ENCODE data around the gene RPL6. TPM values are rescaled to one million over a fixed set of nuclear protein-coding genes. Genes with fewer than 3 reads are reported as not detected.

RPL6 gene
- total and polyA plus RNA-seq, 9 of the 15 experiments (the other 6 are each of a cell fraction or from before 2014, with no cell fraction given), result 1,519 to 3,103 (median 2,396) TPM

- no peak for TF ChIP-seq PRDM10 (IDR thresholded peaks at IDR 0.05; ENCODE audit: partially characterized antibody)
- TF ChIP-seq ARHGAP35 (IDR thresholded peaks at IDR 0.05; ENCODE audit: partially characterized antibody), result peak; percentile 23
- TF ChIP-seq, protein P1, sequence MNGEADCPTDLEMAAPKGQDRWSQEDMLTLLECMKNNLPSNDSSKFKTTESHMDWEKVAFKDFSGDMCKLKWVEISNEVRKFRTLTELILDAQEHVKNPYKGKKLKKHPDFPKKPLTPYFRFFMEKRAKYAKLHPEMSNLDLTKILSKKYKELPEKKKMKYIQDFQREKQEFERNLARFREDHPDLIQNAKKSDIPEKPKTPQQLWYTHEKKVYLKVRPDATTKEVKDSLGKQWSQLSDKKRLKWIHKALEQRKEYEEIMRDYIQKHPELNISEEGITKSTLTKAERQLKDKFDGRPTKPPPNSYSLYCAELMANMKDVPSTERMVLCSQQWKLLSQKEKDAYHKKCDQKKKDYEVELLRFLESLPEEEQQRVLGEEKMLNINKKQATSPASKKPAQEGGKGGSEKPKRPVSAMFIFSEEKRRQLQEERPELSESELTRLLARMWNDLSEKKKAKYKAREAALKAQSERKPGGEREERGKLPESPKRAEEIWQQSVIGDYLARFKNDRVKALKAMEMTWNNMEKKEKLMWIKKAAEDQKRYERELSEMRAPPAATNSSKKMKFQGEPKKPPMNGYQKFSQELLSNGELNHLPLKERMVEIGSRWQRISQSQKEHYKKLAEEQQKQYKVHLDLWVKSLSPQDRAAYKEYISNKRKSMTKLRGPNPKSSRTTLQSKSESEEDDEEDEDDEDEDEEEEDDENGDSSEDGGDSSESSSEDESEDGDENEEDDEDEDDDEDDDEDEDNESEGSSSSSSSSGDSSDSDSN (IDR thresholded peaks at IDR 0.05; ENCODE audit: borderline replicate concordance in 1 of 2, low read depth in 2 of 2, low read length in 2 of 2), result 0 out of 4 replicates have a peak, but pooled peaks of 1 of the 2 experiments have one; percentile 31
- TF ChIP-seq SMAD2 (IDR thresholded peaks at IDR 0.05; ENCODE audit: low read depth, low read length), result no peak
- TF ChIP-seq HNRNPK (IDR thresholded peaks at IDR 0.05; ENCODE audit: low read depth, low read length, poor library complexity, severe bottlenecking), result peak; percentile 9
- no peak for TF ChIP-seq MYNN (IDR thresholded peaks at IDR 0.05)
- no peak for TF ChIP-seq MYNN (CRISPR knock-in tag; IDR thresholded peaks at IDR 0.05)
- peak; percentile 59 for TF ChIP-seq BCOR (IDR thresholded peaks at IDR 0.05)
- TF ChIP-seq KDM1A (IDR thresholded peaks at IDR 0.05), result peak in 1 of 2 experiments; percentile 57; a peak in 2 of 4 replicates
- TF ChIP-seq GABPB1 (CRISPR knock-in tag; IDR thresholded peaks at IDR 0.05), result 0 out of 2 replicates have a peak, but pooled peaks have one; percentile 16
- TF ChIP-seq TFAP4 (CRISPR knock-in tag; IDR thresholded peaks at IDR 0.05; ENCODE audit: borderline replicate concordance), result peak; percentile 29; the same call in 1 of the 2 replicates
- TF ChIP-seq ATF1 (CRISPR knock-in tag; IDR thresholded peaks at IDR 0.05), result no peak
- TF ChIP-seq ATF1 (tag; IDR thresholded peaks at IDR 0.05), result no peak
- TF ChIP-seq VEZF1 (CRISPR knock-in tag; IDR thresholded peaks at IDR 0.05), result peak; percentile 40
- TF ChIP-seq ATF7 (IDR thresholded peaks at IDR 0.05), result no peak
- no peak for TF ChIP-seq ZNF644 (tag; IDR thresholded peaks at IDR 0.05; ENCODE audit: low read depth)
- 0 out of 2 replicates have a peak, but pooled peaks have one; percentile 7 for TF ChIP-seq SP1 (CRISPR knock-in tag; IDR thresholded peaks at IDR 0.05)
- peak; percentile 16 for TF ChIP-seq NCOA4 (IDR thresholded peaks at IDR 0.05; ENCODE audit: partially characterized antibody)
- TF ChIP-seq, protein P2, sequence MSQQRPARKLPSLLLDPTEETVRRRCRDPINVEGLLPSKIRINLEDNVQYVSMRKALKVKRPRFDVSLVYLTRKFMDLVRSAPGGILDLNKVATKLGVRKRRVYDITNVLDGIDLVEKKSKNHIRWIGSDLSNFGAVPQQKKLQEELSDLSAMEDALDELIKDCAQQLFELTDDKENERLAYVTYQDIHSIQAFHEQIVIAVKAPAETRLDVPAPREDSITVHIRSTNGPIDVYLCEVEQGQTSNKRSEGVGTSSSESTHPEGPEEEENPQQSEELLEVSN (IDR thresholded peaks at IDR 0.05; ENCODE audit: borderline replicate concordance in 1 of 2, extremely low read depth in 1 of 2, insufficient read depth in 1 of 2, insufficient read length in 1 of 2, low read depth in 1 of 2, low read length in 1 of 2, poor library complexity in 1 of 2, severe bottlenecking in 1 of 2), result peak in 1 of 2 experiments; percentile 66
- TF ChIP-seq POLR2A (conservative IDR thresholded peaks at IDR 0.05), result no peak
Measured at GRCh38 chr12:112381406-112381882, 28.0 kb downstream of the RPL6 start (continued).

All from K562 (cell line).